MCF 10A (cell line): ENCODE data around the gene ZNF407. TPM values are rescaled to one million over a fixed set of nuclear protein-coding genes. Genes with fewer than 3 reads are reported as not detected.
"Not testable (repeated sequence)": the region's sequence is repeated elsewhere in the genome, so short reads cannot be mapped to it uniquely, and the experiment has no call there.

Source experiments
- BruUV-seq: library from RNA; stranded (reverse); fragments of 400-500 nt; replicated peaks from 2 replicates; lab custom pipeline; 2021; lab: Mats Ljungman, UMichigan
- CTCF ChIA-PET: fragments of 300-600 bp; sonication (Branson Sonifier 250); formaldehyde crosslinking; extraction: SDS; loops from one replicate; lab custom pipeline; 2021; ENCODE audit warnings: antibody characterized with exemption, inconsistent platforms; lab: Yijun Ruan, JAX
- POLR2A ChIA-PET: fragments of 300-600, 350-650 bp; sonication (Branson Sonifier 250); formaldehyde crosslinking; extraction: SDS; loops from one replicate; lab custom pipeline; 2020; ENCODE audit warnings: antibody characterized with exemption, inconsistent platforms; lab: Yijun Ruan, JAX
- DNase-seq: peaks from one replicate; pipeline ENCODE4 v3.0.0-alpha.2; 2018; ENCODE audit not compliant: unreplicated experiment
- H3K27ac Mint-ChIP-seq: one replicate; pipeline ENCODE4 v1.8.0; 2022; ENCODE audit warnings: mild to moderate bottlenecking, low read depth, mixed read lengths; ENCODE audit not compliant: unreplicated experiment
- H3K27me3 Mint-ChIP-seq: one replicate; pipeline ENCODE4 v1.8.0; 2022; ENCODE audit warnings: mixed read lengths; ENCODE audit not compliant: insufficient read depth, unreplicated experiment
- H3K36me3 Mint-ChIP-seq: one replicate; pipeline ENCODE4 v1.8.0; 2022; ENCODE audit warnings: mild to moderate bottlenecking, moderate library complexity, mixed read lengths; ENCODE audit not compliant: insufficient read depth, unreplicated experiment
- H3K4me1 Mint-ChIP-seq: one replicate; pipeline ENCODE4 v1.8.0; 2022; ENCODE audit warnings: mixed read lengths; ENCODE audit not compliant: insufficient read depth, unreplicated experiment
- H3K4me3 Mint-ChIP-seq: one replicate; pipeline ENCODE4 v1.8.0; 2022; ENCODE audit warnings: mild to moderate bottlenecking, moderate library complexity, mixed read lengths; ENCODE audit not compliant: unreplicated experiment
- H3K9me3 Mint-ChIP-seq: one replicate; pipeline ENCODE4 v1.8.0; 2022; ENCODE audit warnings: mixed read lengths; ENCODE audit not compliant: unreplicated experiment
- CTCF ChIP-seq: fragments of 200-600 bp; IDR thresholded peaks from one replicate; pipeline ENCODE4 v1.8.0; 2022; ENCODE audit warnings: antibody characterized with exemption, mild to moderate bottlenecking; ENCODE audit not compliant: unreplicated experiment
- intact Hi-C: fragments of 100-400 bp; cut with micrococcal nuclease; formaldehyde crosslinking; loops from 2 replicates; pipeline ENCODE4 v1.14.1; 2022
- total RNA-seq: library from RNA; stranded (reverse); gene quantifications from 2 replicates; pipeline ENCODE4 v1.2.3, GENCODE V29; 2022

The ZNF407 gene
- total RNA-seq, 1 experiment from 2014 or later, result 9.5 TPM

DNA sequence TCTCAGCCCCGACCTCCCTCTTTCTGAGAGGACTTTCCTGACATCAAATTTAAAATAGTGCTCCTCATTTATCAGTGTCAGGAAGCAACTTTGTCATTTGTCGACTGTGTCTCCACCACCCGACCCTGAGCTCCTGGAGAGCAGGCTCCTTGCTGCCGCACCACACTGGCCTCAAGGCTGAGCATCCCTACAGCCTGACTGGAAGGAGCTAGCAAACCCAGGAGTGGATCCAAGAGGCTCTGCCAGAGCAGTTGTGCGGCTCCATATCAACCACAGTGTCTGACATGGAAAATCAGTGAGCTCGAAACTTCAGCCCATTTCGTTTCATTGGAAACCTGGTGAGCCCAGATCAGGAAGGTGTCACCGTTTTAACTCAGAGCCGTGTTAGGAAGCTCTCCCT, 486.1 kb downstream of the ZNF407 start:
- H3K9me3 Mint-ChIP-seq, result no peaks in the 10 kb centered on the region
- TF ChIP-seq CTCF, result no peak
- H3K27me3 Mint-ChIP-seq, result no peaks in the 10 kb centered on the region
- no peaks in the 10 kb centered on the region for H3K4me1 Mint-ChIP-seq
- BruUV-seq, result no TSS peak
- no peaks in the 10 kb centered on the region for H3K36me3 Mint-ChIP-seq
- no peak for DNase-seq
- no peak overlapping the region for H3K27ac Mint-ChIP-seq
- H3K4me3 Mint-ChIP-seq, result no peak overlapping the region
- POLR2A ChIA-PET, result no interaction called here
- CTCF ChIA-PET, result interaction anchor here (0.6 to 1.0 kb wide), 2 partner anchors 34 to 598 kb away, joined by 3 read pairs; no protein-coding TSS in a partner anchor
- intact Hi-C loops, result no loop called here

DNA sequence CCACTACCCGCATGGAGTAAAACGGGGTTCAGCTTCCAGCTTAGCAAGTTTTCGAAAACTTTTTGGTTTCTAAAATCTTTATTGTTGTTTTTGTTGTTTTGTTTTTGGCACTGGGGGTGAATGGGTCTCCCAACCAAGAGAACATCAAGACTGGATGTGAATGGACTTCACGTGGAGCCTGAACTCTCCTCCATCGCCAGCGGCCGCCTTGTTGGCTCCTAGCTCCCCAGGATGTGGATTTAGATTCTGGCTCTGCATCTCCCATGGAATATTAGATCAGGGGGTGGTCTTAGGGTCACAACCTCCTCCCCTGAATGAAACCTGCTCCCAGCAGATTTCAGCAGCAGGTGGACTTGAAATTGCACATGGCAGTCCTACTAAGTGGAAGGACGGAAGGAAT, 488.0 kb downstream of the ZNF407 start:
- H3K4me1 Mint-ChIP-seq, DNase-seq: not testable (repeated sequence)

GRCh38 chr18:75086494-75087034, 488.9 kb downstream of the ZNF407 start:
- no TSS peak for BruUV-seq
- POLR2A ChIA-PET, result no interaction called here
- Mint-ChIP-seq H3K4me3 (no peak overlapping the region), H3K27me3 (no peaks in the 10 kb centered on the region), H3K27ac (no peak overlapping the region), H3K36me3 (no peaks in the 10 kb centered on the region), H3K9me3 (no peaks in the 10 kb centered on the region), H3K4me1 (no peaks in the 10 kb centered on the region)
- intact Hi-C loops, result no loop called here
- CTCF ChIA-PET, result no interaction called here
- no peak for TF ChIP-seq CTCF
- no peak for DNase-seq

More for the DNA sequence above, 488.0 kb downstream of the ZNF407 start:
- H3K27ac Mint-ChIP-seq, H3K27me3 Mint-ChIP-seq, H3K9me3 Mint-ChIP-seq, H3K4me3 Mint-ChIP-seq, POLR2A ChIA-PET, H3K36me3 Mint-ChIP-seq, intact Hi-C loops, BruUV-seq: not testable (repeated sequence)
- CTCF ChIA-PET, result interaction anchor here (0.6 kb wide), 1 partner anchor 423 kb away, joined by 5 read pairs; no protein-coding TSS in a partner anchor

DNA sequence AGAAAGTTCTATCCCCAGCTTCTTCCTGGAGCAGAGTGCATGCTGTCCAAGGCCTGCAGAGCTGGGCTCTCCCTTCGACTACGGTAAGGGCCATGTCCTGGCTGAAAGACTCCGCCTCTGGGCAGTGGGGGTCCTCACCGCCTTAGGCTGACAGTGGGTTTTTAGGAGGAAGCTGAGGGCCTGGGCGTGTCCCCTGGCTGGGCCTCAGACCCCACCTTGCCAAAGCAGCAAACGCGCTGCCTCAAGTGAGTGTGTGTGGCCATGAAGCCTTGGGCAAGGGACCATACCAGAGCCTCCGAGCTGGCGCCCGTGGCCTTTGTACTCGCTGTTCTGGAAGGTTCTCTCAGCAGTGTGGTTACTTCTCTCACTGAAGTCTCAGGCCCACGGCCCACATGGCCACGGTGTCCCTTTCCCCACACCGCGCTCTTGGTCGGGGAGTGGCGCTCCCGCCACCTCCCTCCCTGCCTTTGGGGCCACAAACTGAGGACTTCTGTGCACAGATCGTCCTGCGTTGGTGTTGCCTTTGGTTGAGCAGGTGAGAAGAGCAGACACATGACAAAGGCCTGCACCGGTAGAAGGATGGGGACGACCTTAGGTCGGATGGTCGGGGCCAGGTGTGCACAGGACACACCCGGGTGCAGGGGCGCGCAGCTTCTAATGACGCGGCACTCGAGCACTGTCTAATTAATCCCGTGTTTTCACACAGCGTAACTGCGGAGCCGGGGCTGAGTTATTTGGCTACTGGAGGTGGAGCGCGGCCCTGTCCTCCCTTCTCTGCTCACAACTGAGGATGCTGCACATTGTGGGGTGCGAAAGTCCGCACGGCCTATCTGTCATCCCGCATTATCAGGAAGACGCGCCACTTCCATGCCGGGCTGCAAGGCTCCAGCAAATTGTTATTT, 489.7 kb downstream of the ZNF407 start:
- Mint-ChIP-seq H3K36me3 (no peaks in the 10 kb centered on the region), H3K27me3 (no peaks in the 10 kb centered on the region), H3K9me3 (no peaks in the 10 kb centered on the region), H3K4me3 (no peak overlapping the region), H3K27ac (no peak overlapping the region), H3K4me1 (no peaks in the 10 kb centered on the region)
- intact Hi-C loops, result no loop called here
- TF ChIP-seq CTCF, result no peak
- no TSS peak for BruUV-seq
- DNase-seq, result no peak
- CTCF ChIA-PET, result no interaction called here
- POLR2A ChIA-PET, result no interaction called here
